GM18520 (cell line): Measurements from ENCODE around the gene ANO7.

Experiments used
- ATAC-seq: cut with Tn5 transposase; IDR thresholded peaks from one replicate; pipeline ENCODE4 v1.9.1; 2021; ENCODE audit not compliant: unreplicated experiment

ANO7 gene

DNA sequence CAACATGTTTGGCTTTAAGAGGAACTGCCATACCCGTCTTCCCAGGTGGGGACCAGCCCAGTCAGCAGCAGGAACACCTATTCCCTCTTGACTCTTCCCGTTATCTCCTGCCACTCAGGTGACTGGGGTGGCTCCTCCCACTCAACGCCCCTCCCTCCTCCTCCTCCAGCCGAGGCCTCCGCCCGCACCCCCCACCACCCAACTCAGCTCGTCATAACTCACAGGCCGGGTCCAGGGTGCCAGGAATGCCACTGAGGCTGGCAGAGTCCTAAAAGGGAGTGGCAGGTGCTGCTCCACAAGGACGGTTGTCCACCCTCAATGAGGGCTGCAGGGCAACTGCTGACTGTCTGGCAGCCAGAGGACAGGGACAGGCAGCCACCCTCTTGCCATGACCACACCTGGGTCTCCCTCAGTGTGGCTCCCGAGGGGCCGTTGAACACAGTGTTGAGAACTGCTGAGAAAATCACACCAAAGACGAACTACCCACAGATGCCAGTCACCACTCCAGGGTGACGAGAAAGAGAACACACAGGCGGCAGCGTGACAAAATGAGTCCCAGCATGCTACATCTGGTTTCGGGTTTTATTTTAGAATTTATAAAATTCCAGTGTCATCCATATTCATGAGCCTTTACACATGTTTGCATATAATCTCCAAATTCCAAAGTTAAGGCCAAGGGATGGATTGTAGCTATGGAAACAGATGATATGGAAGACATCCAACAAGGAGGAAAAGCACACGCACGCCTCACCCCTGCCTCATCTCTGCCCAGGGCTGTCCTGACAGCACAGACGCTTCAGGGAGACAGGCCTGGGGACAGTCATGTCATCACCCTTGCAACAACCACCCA lies 38.5 kb downstream of the ANO7 start:
- ATAC-seq = no peak

DNA sequence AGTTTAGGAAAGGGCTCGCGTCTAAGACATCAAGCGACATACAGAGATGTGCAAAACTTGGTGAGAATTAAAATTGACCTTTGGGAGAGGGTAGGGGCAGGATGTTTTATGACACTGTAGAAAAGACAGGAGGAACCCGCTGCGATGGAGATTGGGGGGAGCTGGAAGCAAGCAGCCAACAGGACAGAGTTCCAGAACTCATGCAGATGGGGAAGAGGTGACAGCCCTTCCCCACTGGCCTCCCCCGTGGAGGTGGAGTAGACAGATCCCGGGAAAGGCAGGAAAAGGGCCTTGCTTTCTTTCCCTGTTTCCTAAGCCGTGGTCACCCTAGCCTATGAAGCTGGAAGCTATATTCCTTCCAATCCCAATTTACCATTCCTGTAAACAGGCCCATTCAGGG lies 39.1 kb downstream of the ANO7 start:
- no peak for ATAC-seq

DNA sequence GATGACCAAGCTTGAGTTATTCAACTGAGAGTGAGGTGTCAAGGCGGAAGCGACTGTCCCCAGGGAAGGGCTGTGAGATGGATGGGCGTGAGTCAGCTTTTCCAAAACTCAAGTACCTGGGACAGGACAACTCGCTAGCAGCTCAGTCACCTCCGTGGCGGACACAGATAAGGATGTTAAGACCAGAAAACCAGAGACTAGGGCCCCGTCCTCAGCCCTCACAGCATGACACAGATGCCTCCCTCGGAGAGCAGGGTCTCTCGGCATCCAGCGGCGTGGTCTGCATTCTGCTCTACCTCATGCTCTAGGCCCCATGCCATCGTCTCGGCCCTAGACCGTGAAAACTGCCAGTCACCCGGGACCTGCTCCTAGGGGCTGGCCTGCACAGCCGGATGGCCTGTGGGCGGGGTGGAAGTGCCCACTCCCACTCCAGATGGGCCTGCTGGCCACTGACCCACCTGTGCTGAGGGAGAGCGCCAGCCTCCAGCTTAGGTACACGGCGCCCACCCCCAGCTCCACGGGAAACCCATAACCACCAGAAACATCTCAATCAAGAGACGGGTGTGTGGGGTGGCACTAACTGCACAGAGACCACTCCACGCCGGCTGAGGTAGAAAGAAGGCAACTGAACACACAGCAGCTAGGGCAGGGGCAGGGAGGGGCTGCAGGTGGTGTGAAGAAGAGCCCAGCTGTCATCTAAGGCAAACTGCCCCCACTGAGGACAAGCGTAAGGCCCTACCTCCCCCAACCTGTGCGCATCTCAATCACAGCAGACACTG lies 39.8 kb downstream of the ANO7 start:
- no peak for ATAC-seq

DNA sequence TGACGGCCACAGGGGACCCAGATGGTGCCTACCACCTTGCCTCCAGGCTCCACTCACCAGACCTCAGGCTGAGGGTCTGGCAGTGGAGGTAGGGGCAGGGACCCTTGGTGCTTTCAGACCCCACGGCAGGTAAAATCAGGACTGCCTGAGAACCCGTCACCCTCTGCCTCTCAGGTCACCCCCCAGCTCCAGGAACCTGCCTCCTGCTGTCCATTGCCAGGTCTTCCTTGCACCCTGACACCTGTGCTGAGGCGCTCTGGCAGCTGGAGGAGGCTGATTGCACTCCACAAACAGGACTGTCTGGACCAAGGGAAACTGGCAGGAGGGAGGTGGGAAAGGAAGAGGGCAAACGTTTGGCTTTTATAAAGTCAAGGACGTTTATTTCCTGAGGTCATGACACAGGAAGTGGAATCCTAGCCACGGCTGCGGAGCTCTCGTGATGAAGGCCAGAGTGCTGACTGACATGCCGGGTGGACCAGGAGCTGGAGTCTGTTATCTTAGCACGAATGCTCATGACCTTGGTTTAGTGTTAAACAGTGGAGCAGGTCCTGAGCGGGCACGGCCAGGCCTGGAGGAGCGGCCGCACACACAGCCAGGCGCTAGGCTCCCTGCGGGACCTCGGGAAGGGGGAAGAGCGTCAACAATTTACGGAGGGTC lies 40.5 kb downstream of the ANO7 start:
- no peak for ATAC-seq

DNA sequence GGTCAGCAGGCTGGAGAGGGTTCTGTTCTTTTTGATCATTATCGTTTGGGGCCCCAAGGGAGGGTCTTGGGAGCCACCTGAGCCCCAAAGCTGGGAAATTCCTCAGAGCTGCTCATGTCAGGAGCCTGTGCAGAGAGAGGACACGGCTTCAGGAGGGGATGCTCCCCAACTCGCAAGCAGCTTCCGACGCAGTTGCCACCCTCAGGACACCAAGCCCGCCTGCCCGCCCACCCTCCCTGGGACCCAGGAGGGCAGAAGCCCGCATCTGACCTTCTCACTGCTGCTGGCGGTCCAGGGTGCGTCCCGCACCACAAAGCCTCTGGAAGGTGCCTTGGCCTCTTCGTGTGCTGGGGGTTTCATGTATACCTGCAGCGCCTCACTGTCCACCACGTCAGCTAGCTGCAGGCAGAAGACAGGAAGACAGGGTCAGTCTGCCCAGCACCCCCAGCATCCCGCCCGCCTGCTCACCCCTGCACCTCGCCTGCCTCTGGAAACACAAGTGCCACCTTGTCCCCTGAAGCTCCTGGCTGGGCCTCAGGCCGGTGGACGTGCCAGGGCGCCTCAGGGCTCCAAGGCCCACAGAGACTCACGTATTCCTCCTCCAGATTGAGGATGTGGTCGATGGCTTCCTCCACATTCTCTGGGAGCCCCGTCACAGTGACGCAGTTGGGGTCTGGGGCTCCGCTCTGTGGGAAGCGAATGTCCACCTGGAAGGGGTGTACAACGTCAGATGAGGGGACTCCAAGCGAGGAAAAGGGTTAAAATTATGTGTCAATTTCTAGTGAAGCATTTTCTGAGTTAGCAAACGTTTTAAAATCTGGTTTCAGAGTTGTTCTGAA lies 41.3 kb downstream of the ANO7 start:
- ATAC-seq = no peak

DNA sequence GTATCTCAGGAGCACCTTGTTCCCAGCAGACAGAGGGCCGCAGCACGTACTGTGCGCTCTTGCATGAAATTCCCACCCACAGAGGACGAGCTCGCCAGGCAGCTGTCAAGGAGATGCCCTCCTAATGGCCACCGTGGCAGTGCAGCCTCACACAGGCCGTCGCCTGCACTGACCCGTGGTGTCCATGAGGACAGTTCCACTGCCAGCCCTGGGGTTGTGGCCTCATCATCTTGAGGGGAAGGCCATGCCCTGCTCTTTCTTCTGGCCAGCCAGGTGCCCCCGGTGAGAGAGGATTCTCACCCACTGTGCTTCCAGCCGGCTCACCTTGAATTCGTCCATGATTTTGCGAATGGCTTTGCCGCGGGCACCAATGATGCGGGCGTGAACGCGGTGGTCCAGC lies 42.0 kb downstream of the ANO7 start:
- no peak for ATAC-seq

DNA sequence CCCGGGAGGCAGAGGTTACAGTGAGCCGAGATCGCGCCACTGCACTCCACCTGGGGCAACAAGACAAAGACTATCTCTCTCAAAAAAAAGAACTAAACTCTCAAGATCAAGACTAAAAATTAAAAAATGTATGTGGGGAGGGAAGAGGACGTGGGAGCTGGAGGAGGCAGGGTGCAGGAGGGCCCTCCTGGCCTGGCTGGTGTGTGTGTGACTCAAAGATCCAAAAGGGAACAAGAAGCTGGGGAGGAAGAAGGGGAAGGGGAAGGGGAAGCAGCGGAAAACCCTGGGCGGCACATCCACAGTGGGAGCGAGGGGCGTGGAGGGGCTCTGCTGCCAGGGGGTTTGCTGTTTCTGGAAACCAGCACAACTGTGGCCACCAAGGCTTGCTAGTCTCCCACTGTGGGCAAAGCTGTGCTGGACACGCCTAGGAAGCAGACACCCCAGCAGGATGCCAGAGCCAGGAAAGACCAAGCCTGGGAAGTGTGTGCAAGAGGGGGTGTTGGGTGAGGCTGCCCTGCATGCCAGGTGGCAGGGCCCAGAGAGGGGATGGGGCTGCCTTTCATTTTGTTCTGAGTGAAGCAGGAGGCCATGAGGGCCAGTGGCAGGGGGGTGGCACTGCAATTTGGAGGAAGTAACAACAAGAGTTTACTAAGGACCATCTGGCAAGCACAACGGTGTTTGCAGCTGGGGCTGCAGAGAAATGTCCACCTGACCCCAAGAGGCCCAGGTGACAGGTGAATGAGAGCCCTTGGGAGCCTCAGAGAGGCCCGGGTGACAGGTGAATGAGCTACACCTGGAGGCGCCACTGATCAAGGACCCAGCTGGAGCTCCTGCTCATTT lies 44.5 kb downstream of the ANO7 start:
- no peak for ATAC-seq

DNA sequence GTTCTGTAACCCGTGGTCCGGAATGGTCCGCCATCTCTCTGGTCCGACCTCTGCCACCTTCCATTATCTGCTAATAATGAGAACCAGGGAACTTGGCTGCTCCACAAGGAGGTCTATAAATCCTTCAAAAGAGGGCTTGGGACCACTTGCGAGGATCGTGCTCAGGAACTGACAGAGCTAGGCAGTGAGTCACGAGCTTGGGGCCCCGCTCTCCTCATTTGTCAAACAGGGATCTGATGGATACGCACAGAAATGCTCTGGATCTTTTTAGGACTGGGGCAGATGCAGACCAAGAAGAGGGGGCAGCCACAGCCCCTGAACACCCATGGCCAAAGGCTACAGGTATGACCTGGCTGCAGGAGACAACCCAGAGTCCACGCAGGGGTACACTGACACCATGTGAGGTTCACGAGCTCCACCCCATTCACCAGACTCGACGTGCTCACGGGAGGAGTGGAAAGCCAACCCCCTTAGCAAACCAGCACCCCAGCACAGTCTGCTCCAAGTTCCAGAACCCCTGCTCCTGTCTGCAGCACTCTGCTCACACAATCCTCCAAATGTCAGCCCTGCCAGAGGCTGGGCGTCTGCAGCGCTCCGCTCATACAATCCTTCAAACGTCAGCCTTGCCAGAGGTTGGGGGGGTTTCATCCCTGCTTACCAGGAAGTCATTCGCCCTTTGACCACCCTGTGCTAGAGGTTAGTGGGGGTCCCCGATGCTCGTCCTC lies 45.8 kb downstream of the ANO7 start:
- no peak for ATAC-seq

DNA sequence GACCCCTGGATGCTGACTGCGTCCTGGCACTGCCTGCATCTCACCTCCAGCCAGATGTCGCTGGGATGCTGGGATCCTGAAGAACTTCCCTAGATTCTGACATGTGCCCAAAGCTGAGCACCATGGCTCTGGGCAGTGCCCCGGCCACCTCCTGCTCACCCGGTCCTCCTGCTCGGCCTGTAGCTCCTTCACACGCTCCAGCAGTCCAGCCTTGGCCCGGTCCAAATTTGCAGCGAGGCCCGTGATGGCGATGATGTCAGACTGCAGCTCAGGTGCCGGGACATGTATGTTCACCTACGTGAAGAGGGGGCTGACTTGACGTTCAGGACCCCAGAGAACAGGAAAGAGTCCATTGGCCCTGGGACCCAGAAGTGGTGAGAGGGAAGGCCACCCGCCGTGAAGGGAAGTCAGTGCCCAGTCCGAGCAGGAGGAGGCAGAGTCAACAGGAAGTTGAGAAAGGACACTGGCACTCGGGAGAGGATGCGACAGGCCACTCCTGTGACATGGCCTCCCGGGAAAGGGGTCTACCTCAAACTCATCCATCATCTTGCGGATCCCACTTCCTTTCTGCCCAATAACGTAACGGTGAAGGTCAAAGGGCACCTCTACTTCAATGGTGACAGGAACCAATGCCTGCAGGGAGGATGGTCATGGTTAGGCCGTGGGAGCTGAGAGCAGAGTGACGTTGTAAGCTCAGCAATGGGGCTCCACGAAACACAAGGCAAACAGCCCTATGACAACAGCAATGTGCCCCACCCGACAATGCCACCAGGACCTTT lies 46.7 kb downstream of the ANO7 start:
- no peak for ATAC-seq

DNA sequence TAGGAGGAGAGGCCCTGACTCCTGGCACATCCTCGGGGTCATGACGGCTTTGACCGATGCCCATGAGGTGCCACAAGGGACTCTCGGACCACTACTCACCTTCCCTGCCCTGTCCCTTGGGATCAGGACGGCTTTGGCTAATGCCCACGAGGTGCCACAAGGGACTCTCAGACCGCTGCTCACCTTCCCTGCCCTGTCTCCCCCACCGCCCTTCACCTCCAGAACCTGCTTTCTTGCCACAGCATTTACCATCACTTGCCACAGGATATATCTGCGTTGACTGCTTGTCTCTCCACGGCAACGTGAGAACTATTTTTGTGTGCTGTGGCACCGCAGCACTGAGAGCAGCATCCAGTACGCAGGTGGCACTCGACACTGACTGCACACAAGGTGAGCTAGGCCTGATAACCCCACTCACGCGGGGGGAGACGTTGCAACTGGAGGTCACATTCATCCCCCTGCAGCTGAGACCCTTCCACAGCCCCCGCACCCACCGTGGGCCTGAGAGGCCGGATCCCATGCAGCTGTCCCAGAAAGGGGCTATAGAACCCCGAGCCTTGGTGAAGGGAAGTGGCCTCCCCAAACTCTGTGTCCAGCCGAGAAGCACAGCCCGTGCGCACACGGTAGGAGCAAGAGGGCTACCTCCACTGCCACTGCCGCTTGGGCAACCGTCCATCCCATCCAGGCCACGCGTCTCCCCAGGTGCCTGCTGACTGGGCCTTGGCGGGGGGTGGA lies 47.5 kb downstream of the ANO7 start:
- no peak for ATAC-seq

DNA sequence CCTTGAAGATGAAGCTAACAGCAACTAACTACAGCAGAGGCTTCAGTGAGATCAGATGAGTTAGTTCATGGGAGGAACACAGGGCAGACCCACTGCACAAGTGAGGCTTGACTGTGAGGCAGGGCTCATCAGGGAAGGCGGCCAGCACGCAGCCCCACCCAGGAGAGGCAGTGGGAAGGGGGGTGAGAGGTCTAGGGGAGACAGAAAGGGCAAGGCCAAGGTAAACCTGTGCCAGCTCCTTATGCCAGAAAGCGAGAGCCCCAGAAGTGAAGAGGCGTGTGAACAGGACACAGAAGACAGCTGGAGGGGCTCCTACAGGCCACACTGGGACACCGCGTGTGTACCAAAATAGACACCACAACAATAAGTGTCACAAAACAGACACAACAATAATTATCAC lies 48.6 kb downstream of the ANO7 start:
- ATAC-seq = no peak

DNA sequence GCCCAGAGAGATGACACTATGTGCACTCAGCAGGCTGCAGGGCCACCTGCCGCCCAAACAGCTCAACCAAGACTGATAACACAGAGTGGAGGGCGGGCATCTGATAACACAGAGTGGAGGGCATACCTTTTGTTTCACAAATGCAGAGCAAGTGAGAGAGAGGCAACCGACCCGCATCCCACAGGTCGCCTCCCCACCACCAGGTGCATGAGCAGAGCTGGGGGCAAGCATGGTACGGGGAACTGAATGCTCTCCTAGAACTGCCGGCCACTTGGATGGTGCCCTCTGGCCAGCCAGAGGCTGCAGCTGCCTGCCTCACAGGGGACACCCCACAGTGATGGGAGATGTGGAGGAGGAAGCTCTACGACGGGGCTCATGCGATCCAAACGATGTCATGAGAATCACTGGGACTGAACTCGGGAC lies 49.5 kb downstream of the ANO7 start:
- ATAC-seq = no peak

DNA sequence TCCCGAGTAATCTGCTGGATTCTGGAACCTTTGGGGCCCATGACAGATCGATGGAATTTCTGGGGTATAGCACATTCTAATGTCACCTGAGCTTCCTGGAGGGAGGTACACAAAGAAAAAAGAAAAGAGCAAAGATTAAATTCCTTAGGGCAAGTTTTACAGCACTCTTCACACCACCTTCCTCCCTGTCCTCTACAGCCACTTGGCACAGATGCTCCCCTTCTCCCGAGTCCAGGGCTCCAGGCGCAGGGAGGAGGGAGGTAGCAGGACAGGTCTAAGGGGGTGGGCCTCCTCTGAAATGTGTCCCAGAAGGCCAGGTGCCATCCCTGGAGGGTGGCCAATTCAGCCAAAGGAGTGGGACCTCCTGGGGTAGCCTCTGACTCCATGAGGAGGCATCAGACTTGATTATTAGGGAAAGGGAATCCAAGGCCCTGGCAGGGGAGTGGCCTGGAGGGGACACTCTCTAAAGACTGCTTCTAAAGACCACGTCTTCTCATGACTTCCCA lies 50.3 kb downstream of the ANO7 start:
- no peak for ATAC-seq

DNA sequence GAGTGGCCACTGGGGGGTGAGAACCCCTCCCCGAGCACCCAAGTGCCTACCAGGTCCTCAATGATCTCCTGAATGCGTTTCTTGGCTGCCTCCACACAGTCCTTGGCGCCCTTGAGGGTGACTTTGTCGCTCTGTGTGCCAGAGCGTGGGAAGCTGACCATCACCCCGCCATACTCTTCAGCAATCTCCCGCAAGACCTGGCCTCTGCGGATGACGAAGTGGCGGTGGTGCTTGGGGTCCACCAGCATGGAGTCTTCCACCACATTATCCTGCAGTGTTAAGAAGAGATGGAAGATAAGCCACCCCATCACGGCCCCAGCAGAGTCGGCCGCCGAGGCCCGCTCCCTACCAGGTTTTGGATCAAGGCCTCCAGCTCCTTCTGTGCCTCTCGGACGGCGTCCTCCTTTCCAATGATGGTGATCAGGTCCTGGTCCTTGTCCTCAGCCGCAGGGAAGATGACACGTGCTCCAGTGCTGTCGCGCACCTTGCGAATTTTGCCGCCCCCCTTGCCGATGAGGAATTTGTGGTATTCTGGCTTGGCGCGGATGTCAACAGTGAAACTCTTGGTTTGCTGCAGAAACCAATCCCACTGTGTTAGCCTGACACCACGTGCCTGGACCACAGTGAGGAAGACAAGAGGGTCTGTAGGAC lies 51.2 kb downstream of the ANO7 start:
- ATAC-seq = no peak

DNA sequence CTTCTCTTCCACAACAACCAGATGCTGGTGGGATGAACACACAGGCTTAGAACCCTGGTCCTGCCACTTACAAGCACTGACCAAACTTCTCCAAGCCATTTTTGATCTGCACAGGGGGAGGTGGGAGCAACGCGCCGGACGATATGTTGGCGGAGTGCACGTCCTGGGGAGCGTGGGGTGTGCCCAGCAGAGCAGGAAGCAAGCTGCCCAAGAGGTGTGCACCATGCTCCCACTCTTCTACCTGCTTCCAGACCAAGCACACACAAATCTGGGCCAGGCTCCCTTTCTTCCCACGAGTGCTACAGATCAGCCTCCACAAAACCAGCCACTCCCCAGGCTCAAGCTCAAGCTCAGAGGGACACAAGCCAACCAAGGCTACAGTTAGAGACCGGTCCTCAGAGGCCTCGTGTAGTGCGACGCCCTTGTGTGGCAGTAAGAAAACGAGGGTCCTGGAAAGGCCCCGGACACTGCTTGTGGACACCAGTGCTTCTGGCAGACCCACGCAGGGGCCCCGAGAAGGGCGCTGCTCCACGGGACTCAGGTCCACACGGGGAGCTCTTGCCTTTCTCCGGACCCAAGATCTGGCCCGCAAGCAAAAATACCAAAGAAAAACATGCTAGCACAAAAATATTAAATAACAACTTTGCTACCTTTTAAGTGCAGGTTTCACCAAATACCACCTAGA lies 52.0 kb downstream of the ANO7 start:
- ATAC-seq = no peak

DNA sequence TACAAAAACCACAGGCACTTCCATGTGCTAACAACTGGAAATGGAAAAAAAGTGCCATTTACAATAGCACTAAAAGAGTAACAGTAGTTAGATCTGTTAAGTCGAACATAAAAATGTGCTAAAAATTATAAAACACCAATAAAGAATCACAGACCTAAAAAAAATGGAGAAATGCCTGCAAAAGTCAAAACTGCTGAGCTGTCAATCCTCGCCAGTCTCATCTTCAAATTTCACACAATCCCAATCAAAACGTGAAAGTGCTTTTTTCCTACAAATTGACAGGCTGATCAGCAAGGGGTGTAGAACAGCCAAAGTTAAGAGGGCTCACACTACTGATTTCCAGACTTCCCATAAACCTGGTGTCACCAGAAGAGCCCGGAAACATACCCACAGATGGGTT lies 53.2 kb downstream of the ANO7 start:
- no peak for ATAC-seq

DNA sequence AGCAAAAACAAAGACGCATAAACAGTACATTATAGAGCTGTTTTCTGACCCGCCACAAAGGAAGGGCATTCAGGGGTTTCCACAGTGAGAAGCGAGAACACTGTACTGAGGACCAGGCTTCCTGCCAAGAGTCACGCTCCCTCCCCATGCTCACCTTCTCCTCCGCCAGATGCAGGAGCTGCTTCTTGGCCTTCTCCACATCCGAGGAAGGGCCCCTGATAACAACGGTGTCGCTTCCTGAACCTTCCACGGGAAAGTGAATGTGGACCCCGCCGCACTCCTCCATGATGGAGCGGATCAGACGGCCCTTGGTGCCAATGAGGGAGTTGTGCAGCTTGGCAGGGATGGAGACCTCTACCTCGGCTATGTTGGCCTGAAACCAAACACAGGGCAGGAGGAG lies 53.8 kb downstream of the ANO7 start:
- no peak for ATAC-seq
